Measurements from ENCODE around the gene MAGED1. TPM values are rescaled to one million over a fixed set of nuclear protein-coding genes. Genes with fewer than 3 reads are reported as not detected.

MAGED1 gene
- total RNA-seq, 2 donors from 2014 or later, result 51.6 to 56.6 TPM

DNA sequence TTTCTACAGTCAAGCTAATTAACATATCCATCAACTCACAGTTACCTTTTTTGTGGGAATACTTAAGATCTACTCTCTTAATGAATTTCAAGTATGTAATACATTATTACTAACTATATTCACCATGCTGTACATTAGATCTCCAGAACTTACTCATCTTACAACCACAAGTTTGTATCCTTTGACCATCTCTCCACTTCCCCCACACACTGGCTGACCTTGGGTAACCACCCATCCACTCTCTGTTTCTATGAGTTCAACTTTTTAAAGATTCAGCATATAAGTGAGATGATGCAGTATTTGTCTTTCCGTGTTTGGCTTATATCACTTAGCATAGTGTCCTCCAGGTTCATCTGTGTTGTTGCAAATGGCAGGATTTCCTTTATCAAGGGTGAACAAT lies 30.5 kb upstream of the MAGED1 start:
- Histone ChIP-seq H3K27ac (no peak overlapping the region), H3K9me3 (no peaks in the 10 kb centered on the region), H3K4me1 (ENCODE audit: control insufficient read depth in 1 of 2, low read depth in 2 of 2) (no peaks in the 10 kb centered on the region), H3K36me3 (no peaks in the 10 kb centered on the region), H3K4me3 (no peak overlapping the region), H3K27me3 (replicated peaks; ENCODE audit: insufficient read depth) (no peaks in the 10 kb centered on the region)
- ATAC-seq (ENCODE audit: insufficient number of reproducible peaks, low FRiP score, low read depth) (no peak), DNase-seq (ENCODE audit: low spot score) (no peak)
- TF ChIP-seq, protein P1, sequence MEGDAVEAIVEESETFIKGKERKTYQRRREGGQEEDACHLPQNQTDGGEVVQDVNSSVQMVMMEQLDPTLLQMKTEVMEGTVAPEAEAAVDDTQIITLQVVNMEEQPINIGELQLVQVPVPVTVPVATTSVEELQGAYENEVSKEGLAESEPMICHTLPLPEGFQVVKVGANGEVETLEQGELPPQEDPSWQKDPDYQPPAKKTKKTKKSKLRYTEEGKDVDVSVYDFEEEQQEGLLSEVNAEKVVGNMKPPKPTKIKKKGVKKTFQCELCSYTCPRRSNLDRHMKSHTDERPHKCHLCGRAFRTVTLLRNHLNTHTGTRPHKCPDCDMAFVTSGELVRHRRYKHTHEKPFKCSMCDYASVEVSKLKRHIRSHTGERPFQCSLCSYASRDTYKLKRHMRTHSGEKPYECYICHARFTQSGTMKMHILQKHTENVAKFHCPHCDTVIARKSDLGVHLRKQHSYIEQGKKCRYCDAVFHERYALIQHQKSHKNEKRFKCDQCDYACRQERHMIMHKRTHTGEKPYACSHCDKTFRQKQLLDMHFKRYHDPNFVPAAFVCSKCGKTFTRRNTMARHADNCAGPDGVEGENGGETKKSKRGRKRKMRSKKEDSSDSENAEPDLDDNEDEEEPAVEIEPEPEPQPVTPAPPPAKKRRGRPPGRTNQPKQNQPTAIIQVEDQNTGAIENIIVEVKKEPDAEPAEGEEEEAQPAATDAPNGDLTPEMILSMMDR (IDR thresholded peaks at IDR 0.05), result no peak

DNA sequence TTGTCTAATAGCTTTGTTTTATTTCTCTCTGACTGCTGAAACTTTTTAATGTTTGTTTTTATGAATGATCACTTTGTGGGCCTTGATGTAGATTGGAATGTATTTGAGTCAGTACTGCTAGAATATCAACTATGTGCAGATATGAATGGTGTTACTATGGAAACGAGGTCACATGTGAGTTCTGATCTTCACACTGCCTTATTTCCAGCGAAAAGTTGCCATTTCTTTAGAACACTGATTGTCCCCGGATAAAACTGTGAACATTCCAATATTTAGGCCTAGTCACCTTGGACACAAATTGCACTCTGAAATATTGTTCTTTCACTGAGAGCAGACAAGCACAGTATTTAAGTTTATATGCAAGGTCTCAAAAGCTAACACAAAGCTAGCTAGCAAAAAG lies 27.2 kb upstream of the MAGED1 start:
- Histone ChIP-seq H3K4me1 (ENCODE audit: control insufficient read depth in 1 of 2, low read depth in 2 of 2) (no peaks in the 10 kb centered on the region), H3K36me3 (no peaks in the 10 kb centered on the region), H3K9me3 (no peaks in the 10 kb centered on the region), H3K27me3 (replicated peaks; ENCODE audit: insufficient read depth) (no peaks in the 10 kb centered on the region), H3K27ac (no peak overlapping the region), H3K4me3 (no peak overlapping the region)
- TF ChIP-seq, protein P1 (IDR thresholded peaks at IDR 0.05), result no peak
- no peak for DNase-seq (ENCODE audit: low spot score)
- no peak for ATAC-seq (ENCODE audit: insufficient number of reproducible peaks, low FRiP score, low read depth)

DNA sequence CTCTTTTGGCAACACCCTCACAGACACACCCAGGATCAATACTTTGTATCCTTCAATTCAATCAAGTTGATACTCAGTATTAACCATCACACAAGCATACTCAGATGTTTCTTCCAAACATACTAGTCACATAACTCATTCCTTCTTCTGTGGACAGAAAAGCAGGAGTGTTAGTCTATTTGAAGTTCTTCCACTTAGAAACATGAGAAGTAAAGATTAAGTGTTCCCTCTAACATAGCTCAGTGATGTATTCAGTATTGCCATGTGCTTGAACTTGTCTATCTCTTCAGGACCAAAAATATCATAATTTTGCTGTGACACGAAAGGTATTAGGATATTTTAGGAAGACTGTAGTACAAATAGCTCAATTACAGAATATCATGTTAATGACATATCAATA lies 25.8 kb upstream of the MAGED1 start:
- Histone ChIP-seq H3K36me3 (no peaks in the 10 kb centered on the region), H3K27ac (no peak overlapping the region), H3K9me3 (no peaks in the 10 kb centered on the region), H3K4me1 (ENCODE audit: control insufficient read depth in 1 of 2, low read depth in 2 of 2) (no peaks in the 10 kb centered on the region), H3K4me3 (no peak overlapping the region), H3K27me3 (replicated peaks; ENCODE audit: insufficient read depth) (no peaks in the 10 kb centered on the region)
- DNase-seq (ENCODE audit: low spot score) (no peak), ATAC-seq (ENCODE audit: insufficient number of reproducible peaks, low FRiP score, low read depth) (no peak)
- TF ChIP-seq, protein P1 (IDR thresholded peaks at IDR 0.05), result no peak

DNA sequence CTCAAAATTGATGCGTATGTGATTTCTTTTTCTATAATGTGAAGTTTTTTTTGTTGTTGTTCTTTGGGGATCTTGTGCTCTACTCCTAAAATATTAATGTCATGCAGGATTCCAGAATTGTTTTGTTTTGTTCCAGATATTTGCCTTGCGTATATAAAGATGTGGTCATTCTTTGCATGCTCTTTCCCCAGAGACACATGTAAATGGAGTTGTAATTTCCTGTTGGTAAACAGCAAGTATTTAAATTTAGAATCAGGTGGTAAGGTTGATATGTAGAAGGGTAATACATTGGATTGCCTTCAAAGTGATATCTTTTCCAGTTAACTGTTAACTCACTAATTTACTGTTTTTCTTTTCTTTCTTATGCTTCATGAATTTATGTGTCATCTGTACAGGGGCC lies 23.1 kb upstream of the MAGED1 start:
- TF ChIP-seq, protein P1 (IDR thresholded peaks at IDR 0.05), result no peak
- ATAC-seq (ENCODE audit: insufficient number of reproducible peaks, low FRiP score, low read depth) (no peak), DNase-seq (ENCODE audit: low spot score) (no peak)
- Histone ChIP-seq H3K27me3 (replicated peaks; ENCODE audit: insufficient read depth) (no peaks in the 10 kb centered on the region), H3K9me3 (no peaks in the 10 kb centered on the region), H3K4me3 (no peak overlapping the region), H3K4me1 (ENCODE audit: control insufficient read depth in 1 of 2, low read depth in 2 of 2) (no peaks in the 10 kb centered on the region), H3K27ac (no peak overlapping the region), H3K36me3 (no peaks in the 10 kb centered on the region)

DNA sequence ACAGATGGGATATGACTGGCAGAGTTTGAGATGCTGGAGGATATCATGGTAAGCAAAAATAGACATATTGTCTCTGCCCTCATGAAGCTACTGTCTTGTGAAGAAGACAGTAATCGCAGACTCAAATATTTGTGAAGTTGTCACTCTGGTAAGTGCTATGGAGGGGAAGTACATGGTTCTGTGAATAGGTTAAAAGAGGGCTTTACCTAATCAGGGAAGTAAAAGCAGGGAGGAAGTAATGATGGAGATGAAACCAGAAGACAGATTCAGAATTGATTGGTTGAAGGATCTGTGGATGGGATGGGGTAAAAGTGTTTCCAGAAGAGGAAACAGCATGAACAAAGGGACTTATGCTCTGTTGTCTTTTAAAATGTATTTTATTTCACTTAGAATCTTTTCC lies 19.3 kb upstream of the MAGED1 start:
- no peaks in the 10 kb centered on the region for H3K27me3 ChIP-seq (replicated peaks; ENCODE audit: insufficient read depth)
- H3K36me3 ChIP-seq, result no peaks in the 10 kb centered on the region
- ATAC-seq (ENCODE audit: insufficient number of reproducible peaks, low FRiP score, low read depth) (no peak), DNase-seq (ENCODE audit: low spot score) (no peak)
- H3K4me1 ChIP-seq (ENCODE audit: control insufficient read depth in 1 of 2, low read depth in 2 of 2), result no peaks in the 10 kb centered on the region
- TF ChIP-seq, protein P1 (IDR thresholded peaks at IDR 0.05), result no peak
- no peak overlapping the region for H3K4me3 ChIP-seq
- no peaks in the 10 kb centered on the region for H3K9me3 ChIP-seq
- no peak overlapping the region for H3K27ac ChIP-seq
